ENCODE measurements around the gene MAD2L2. TPM values are rescaled to one million over a fixed set of nuclear protein-coding genes. Genes with fewer than 3 reads are reported as not detected.

MAD2L2 gene
- total and polyA plus RNA-seq, 9 of the 15 experiments (the other 6 are each of a cell fraction or from before 2014, with no cell fraction given), result 12.4 to 286 (median 143) TPM

DNA sequence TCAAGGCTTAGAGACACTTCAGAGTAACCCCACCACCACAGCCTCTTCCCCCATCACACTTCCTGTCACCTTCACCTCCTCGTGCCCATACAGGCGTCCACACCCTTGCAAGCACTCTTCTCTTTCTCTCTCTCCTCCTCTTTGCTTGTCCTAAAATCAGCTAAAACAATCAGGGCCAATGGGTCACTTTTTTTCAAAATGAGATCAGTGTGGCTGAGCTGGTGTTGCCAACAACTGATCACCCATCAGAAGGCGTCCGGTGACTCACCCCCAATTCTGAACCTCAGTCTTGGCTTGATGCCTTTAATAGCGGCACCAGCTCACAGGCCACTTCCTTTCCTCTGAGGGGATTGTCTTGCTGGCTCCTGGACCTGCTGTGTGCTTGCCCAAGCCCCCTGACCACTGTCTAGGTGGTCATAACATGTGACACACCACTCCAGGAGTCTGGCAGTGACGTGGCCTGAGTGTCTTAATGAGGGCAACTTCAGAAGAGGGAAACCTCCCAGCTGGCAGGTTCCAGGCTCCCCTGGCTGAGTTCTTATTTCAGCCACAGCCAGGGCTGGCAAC, 12.2 kb upstream of the MAD2L2 start (continued):
- TF ChIP-seq ZMIZ1 (IDR thresholded peaks at IDR 0.05; ENCODE audit: low read depth in 2 of 2, low read length in 2 of 2) (0 out of 4 replicates have a peak, but pooled peaks of 1 of the 2 experiments have one; percentile 34), BHLHE40 (IDR thresholded peaks at IDR 0.05; ENCODE audit: low read length) (0 out of 2 replicates have a peak, but pooled peaks have one; percentile 36), MAX (CRISPR knock-in tag; IDR thresholded peaks at IDR 0.05) (0 out of 2 replicates have a peak, but pooled peaks have one; percentile 12), SMARCC2 (IDR thresholded peaks at IDR 0.05; ENCODE audit: low read depth) (peak; percentile 37; the same call in 1 of the 2 replicates), FOXJ2 (tag; IDR thresholded peaks at IDR 0.05) (no peak), JUN (IDR thresholded peaks at IDR 0.05; ENCODE audit: borderline replicate concordance, low read depth, low read length) (peak; percentile 89), JUN (CRISPR knock-in tag; IDR thresholded peaks at IDR 0.05; ENCODE audit: borderline replicate concordance) (no peak), CEBPB (tag; IDR thresholded peaks at IDR 0.05) (no peak), HIVEP1 (CRISPR knock-in tag; IDR thresholded peaks at IDR 0.05) (no peak), PTRF (tag; IDR thresholded peaks at IDR 0.05) (no peak), GTF2E2 (tag; IDR thresholded peaks at IDR 0.05) (no peak), ZNF707 (CRISPR knock-in tag; conservative IDR thresholded peaks at IDR 0.05) (no peak), ZBTB11 (CRISPR knock-in tag; IDR thresholded peaks at IDR 0.05) (peak in 1 of 3 experiments; percentile 51; a peak in 1 of 6 replicates), L3MBTL2 (IDR thresholded peaks at IDR 0.05) (0 out of 2 replicates have a peak, but pooled peaks have one; percentile 24), FOXK2 (conservative IDR thresholded peaks at IDR 0.05 in 1 of 2, IDR thresholded peaks at IDR 0.05 in 1 of 2; ENCODE audit: low read depth in 2 of 2) (no peak), ZNF785 (CRISPR knock-in tag; IDR thresholded peaks at IDR 0.05) (no peak), TGIF2 (CRISPR knock-in tag; IDR thresholded peaks at IDR 0.05) (no peak), SPI1 (IDR thresholded peaks at IDR 0.05; ENCODE audit: borderline replicate concordance, low read depth, low read length) (peak; percentile 73; the same call in 1 of the 2 replicates)
- TF ChIP-seq, protein P1, sequence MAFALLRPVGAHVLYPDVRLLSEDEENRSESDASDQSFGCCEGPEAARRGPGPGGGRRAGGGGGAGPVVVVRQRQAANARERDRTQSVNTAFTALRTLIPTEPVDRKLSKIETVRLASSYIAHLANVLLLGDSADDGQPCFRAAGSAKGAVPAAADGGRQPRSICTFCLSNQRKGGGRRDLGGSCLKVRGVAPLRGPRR (CRISPR knock-in tag; IDR thresholded peaks at IDR 0.05), result no peak
